Measurements from ENCODE around the gene IL3RA. TPM values are rescaled to one million over a fixed set of nuclear protein-coding genes. Genes with fewer than 3 reads are reported as not detected.

Gene IL3RA
- total RNA-seq, 1 donor from 2014 or later = 13.3 TPM

DNA sequence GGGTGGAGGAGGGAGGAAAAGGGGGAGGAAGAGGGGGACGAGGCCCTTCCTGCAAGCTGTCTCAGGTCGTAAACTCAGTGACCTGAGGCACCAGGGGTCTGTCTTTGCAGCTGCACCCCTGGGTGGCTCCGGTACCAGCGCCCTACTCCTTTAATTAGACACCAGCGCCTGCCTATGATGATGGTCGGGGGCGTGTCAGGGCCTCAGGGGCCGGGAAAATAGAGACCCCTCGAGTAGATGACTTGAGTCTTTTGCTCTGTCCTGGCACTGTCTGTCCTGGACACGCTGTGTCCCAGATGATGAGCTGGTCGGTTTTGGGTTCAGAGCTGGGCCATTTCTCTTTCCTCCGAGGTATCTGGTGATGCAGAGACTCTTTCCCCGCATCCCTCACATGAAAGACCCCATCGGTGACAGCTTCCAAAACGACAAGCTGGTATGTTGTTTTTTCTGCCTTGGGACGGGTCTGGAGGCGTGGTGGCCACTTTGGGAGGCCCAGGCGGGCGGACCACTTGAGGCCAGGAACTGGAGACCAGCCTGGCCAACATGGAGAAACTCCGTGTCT is 44.2 kb downstream of the IL3RA start:
- DNase-seq (ENCODE audit: low spot score) = peak; percentile 55

- DNase-seq (ENCODE audit: low spot score) = peak; percentile 86
Measured at GRCh38 chrX:1384658-1385252, 48.2 kb downstream of the IL3RA start.

- DNase-seq (ENCODE audit: low spot score) = peak; percentile 84
Measured at GRCh38 chrX:1385253-1386223, 49.0 kb downstream of the IL3RA start.

DNA sequence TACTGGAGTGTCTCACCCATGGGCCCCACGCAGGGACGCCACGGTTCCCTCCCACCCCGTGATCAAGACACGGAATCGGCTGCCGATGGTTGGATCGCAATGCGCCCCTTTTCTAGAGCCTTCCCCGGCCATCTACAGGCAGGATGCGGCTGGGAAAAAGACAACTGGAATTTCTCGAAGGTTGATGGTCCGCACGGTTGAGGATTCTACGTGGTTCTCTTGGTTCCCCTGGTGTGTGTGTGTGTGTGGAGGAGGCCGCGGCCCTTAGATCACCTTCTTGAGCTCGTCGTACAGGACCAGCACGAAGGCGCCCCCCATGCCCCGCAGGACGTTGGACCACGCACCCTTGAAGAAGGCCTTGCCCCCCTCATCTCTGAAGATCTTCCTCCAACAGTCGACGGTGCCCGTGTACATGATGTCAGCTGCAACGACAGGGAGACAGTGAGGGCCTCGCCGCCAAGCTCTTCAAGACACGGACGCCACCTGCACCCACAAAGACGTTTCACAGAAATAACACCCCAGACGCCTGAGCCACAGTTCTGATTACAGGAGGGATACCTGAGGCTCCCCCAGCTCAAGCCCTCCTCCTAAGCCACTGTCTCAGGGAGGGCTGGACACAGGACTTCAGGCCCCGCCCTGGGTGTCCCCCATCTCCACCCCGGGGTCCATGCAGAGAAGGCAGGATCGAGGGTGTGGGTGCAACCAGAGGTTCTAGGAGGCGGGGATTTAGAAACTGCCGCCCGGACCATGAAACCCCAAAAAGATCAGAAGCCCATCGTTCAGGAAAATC is 49.9 kb downstream of the IL3RA start:
- DNase-seq (ENCODE audit: low spot score) = peak; percentile 71

DNA sequence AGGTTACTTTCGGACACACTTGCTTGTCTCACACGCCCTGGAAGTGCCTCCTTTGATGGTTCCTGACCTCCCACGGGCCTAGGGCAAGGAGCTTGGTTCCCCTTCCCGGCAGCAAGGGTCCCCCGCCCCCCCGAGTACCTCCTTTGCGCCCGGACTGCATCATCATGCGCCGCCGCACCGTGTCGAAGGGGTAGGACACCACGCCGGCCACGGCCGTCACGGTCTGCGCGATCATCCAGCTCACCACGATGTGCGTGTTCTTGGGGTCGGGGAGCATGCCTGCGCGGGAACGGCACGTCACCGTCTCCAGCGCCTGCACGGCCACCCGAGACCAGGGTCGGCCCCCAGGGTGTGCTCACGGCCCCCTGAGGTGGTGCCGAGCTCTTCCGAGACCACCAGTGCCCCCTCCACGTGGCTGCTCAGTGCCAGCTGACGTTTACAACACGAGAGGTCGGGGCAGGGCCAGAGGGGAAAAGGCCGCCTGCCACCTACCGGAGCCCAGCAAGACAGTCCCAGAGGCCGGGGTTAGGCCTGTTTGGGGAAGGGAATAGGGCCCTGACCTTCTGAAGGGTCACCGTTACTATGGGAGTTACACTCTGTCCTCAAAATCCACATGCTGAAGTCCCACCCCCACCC is 50.7 kb downstream of the IL3RA start:
- DNase-seq (ENCODE audit: low spot score) = peak; percentile 85

GRCh38 chrX:1388651-1389050 is 52.1 kb downstream of the IL3RA start:
- DNase-seq (ENCODE audit: low spot score) = peak; percentile 45

DNA sequence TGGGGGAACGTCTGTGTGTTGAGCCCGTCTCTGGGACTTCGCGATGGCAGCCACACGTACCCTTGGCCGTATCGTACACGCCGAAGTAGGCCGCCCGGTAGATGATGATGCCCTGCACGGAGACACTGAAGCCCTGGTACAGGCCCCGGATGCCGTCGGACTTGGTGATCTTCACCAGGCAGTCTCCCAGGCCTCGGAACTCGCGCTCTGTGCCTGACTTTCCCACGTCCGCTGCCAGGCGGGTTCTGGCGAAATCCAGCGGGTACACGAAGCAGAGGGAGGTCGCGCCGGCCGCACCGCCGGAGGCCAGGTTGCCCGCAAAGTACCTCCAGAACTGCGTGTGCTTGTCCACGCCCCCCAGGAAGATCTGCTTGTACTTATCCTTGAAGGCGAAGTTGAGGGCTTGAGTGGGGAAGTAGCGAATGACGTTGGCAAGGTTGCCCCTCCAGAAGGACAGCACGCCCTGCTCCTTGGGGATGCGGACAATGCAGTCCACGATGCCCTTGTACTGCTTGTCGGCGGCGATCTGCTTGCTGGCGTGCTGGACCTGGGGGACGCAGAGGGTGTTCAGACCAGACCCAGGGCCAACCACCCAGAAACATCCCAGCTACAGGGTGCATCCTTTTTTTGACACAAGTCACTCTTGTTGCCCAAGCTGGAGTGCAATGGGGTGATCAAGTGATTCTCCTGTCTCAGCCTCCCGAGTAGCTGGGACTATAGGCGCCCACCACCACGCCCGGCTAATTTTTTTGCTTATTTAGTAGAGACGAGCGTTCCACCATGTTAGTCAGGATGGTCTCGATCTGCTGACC is 52.8 kb downstream of the IL3RA start:
- peak; percentile 88 for DNase-seq (ENCODE audit: low spot score)

DNA sequence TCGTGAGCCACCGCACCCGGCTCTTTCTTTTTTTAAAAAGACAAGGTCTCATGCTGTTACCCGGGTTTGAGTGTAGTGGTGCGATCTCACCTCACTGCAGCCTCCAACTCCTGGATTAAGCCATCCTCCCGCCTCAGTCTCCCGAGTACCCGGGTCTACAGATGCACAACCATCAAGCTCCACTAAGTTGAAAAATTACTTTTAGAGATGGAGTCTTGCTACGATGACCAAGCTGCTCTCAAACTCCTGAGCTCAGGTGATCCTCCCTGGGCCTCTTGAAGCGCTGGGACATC is 53.4 kb downstream of the IL3RA start:
- no peak for DNase-seq (ENCODE audit: low spot score)

DNA sequence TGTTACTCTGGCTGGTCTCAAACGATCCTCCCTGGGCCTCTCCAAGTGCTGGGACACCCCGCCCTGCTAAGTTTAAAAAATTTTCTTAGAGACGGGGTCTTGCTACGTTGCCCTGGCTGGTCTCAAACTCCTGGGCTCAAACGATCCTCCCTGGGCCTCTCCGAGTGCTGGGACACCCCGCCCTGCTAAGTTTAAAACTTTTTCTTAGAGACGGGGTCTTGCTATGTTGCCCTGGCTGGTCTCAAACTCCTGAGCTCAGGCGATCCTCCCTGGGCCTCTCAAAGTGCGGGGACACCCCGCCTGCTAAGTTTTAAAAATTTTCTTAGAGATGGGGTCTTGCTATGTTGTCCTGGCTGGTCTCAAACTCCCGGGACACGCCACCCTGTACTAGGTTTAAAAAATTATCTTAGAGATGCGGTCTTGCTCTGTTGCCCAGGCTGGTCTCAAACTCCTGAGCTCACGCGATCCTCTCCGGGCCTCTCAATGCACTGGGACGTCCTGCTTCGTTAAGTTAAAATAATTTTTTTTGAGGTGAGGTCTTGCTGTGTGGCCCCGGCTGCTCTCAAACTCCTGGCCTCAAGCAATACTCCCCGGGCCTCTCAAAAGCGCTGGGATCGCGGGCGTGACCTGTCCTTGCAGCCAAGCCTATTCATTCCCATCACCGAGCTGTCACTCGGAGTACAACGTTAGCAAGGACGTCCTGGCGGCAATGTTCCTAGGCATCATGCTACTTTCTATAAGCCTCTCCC is 54.2 kb downstream of the IL3RA start:
- DNase-seq (ENCODE audit: low spot score) = peak; percentile 67

- peak; percentile 99 for DNase-seq (ENCODE audit: low spot score)
Measured at GRCh38 chrX:1391370-1391706, 54.8 kb downstream of the IL3RA start.

DNA sequence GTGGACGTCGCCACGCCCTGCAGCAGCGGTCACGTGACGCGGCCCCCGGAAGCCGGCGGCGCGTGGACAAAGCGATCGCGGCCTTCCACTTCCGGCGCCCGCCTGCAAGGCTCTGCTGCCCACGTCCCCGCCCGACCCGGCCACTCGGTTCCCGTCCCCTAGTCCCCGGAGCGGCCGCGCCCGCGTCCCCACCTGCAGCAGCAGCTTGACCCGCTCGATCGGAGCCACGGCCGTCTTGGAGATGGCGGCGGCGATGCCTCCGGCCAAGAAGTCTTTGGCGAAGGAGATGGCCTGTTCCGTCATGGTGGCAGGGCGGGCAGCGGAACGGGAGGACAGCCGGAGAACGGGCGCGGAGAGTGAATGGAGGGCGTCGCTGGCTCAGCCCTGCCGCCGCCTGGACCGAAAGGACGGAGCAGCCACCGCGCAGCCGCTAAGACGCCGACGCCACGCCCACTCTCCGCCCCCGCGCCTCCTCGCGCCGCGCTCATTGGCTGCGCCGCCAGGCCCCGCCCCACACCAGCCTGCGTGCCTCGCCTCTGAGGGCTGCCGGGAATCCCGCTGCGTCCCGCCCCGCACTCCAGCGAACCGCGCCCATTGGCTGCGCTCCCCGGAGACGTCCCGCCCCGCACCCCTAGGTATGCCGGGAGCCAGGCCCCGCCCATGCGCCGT is 55.3 kb downstream of the IL3RA start, which contains the start of gene SLC25A6:
TSS of gene SLC25A6 (minus strand) at position 407 of the 669 bp plus-strand sequence. CDS start at position 303, 104 bp downstream.
- peak; percentile 100 for DNase-seq (ENCODE audit: low spot score)

DNA sequence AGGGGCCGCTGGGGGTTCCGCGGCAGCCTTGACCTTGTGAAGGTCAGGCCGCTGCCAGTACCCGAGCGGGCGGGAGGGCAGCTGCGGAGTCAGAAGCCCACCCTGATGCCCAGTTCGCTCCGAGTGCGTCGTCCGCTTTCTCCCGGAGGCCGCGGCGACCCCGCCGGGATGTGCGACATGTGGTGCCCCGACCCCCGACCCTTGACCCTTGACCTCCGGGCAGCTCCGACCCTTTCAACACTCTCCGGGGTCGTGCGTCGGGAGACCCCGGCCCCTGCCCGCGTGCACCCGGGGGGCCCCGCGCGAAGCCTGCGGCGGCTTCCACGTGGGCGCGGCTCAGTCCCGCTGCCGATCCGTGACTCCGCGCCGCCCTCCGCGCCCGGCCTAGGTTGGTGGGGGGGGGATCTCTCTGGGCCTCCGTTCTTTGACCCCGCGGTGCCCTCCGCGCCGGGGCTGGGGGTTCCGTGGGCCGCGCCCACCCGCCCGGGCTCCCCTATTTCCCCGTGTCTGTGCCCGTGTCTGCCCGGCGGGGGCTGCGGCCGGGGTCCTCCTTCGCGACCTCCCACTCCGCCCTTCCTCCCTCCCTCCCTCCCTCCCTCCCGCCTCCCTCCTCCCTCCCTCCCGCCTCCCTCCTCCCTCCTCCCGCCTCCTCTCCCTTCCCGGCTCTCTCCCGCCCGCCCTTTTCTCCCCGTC is 55.9 kb downstream of the IL3RA start:
- no peak for DNase-seq (ENCODE audit: low spot score)

- DNase-seq (ENCODE audit: low spot score) = no peak
Measured at GRCh38 chrX:1393871-1394615, 57.5 kb downstream of the IL3RA start.

DNA sequence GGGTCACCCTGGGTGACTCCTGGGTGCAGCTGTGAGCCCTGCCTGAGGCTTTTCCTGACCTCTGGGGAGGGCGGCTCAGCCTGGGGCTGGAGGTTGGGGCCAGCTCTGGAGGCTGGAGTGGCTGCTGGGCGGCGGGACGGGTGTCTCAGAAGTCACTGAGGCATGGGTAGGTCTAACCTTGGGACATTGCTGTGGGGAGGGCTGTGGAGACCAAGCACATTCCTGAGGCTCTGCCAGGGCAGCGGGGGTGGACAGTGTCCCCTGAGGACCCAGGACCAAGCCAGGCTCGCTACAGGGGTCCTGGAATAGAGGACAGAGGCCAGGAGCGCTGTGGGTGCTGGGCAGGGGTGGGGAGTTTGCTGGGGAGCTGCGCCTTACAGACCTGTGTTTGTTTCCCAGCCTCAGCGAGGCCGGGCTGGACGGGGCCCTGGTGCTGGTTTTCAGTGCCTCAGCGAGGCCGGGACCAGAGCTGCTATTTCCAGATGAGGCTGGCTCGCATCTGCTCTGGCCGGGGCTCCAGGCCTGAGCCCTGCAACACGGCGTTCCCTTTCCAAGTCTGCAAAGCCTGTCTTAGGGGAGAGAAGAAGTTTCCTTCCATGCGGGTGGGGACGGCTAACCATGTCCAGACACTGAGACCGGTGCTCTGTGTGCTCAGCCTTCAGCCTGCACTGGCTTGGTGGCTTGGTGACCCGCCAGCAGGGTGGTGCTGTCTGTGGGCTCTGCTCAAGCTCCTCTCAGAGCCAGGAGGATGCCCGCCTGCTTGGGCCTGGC is 58.3 kb downstream of the IL3RA start:
- DNase-seq (ENCODE audit: low spot score) = no peak

- DNase-seq (ENCODE audit: low spot score) = no peak
Measured at GRCh38 chrX:1395646-1396216, 59.1 kb downstream of the IL3RA start.

- no peak for DNase-seq (ENCODE audit: low spot score)
Measured at GRCh38 chrX:1397001-1397400, 60.4 kb downstream of the IL3RA start.
